Suprapubic skin (tissue), 3 donors: ENCODE results near the gene VWA3B.

ENCODE experiments used
- POLR2A ChIP-seq, 2 donors: fragments of 450-650 bp; IDR thresholded peaks; one replicate each; pipeline ENCODE4 v1.6.1; 2017; ENCODE audit warnings: antibody characterized with exemption in 2 of 2, mild to moderate bottlenecking in 2 of 2, moderate library complexity in 2 of 2
- TF ChIP-seq, protein P1 (sequence below), 2 donors: fragments of 200-600 bp in 1 of 2; fragments of 450-650 bp in 1 of 2; sonication (generic) in 1 of 2; IDR thresholded peaks; one replicate each; pipeline ENCODE4 v1.5.1; 2016 to 2019; ENCODE audit warnings: antibody characterized with exemption in 2 of 2, mild to moderate bottlenecking in 1 of 2, moderate library complexity in 1 of 2

GRCh38 chr2:98164256-98164655, 77.3 kb downstream of the VWA3B start:
- TF ChIP-seq, protein P1, sequence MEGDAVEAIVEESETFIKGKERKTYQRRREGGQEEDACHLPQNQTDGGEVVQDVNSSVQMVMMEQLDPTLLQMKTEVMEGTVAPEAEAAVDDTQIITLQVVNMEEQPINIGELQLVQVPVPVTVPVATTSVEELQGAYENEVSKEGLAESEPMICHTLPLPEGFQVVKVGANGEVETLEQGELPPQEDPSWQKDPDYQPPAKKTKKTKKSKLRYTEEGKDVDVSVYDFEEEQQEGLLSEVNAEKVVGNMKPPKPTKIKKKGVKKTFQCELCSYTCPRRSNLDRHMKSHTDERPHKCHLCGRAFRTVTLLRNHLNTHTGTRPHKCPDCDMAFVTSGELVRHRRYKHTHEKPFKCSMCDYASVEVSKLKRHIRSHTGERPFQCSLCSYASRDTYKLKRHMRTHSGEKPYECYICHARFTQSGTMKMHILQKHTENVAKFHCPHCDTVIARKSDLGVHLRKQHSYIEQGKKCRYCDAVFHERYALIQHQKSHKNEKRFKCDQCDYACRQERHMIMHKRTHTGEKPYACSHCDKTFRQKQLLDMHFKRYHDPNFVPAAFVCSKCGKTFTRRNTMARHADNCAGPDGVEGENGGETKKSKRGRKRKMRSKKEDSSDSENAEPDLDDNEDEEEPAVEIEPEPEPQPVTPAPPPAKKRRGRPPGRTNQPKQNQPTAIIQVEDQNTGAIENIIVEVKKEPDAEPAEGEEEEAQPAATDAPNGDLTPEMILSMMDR (IDR thresholded peaks at IDR 0.05), result no peak
- no peak for TF ChIP-seq POLR2A (IDR thresholded peaks at IDR 0.05)
